ENCODE results near the gene LRRC37A. TPM values are rescaled to one million over a fixed set of nuclear protein-coding genes. Genes with fewer than 3 reads are reported as not detected.

The LRRC37A gene
- 1.1 and 1.5 TPM in 2 replicates for total RNA-seq

GRCh38 chr17:46294831-46295230 is at the start of gene LRRC37A:
Gene LRRC37A, plus strand, starts transcription at chr17:46295131. Its CDS starts 3 bp downstream, at chr17:46295134.

GRCh38 chr17:46361755-46362154 is 66.8 kb downstream of the LRRC37A start, which contains the start of gene ARL17B:
Gene ARL17B, minus strand, starts transcription at chr17:46361766. Its CDS starts 3,369 bp downstream, at chr17:46358397.

Other genes starting within 250 kb of the LRRC37A start
- gene KANSL1, start 101.7 kb upstream of the LRRC37A start, total RNA-seq: 41.0 and 73.5 TPM in 2 replicates
- 3.4 and 3.7 TPM in 2 replicates for gene ARL17B, start 66.6 kb downstream of the LRRC37A start, total RNA-seq
- 1.5 and 2.7 TPM in 2 replicates for gene LRRC37A2, start 217.3 kb downstream of the LRRC37A start, total RNA-seq